Keratinocyte (primary cell): ENCODE data around the gene TEX51. TPM values are rescaled to one million over a fixed set of nuclear protein-coding genes. Genes with fewer than 3 reads are reported as not detected.

Experiments
- DNase-seq: peaks from one replicate; pipeline ENCODE4 v3.0.0-alpha.2; 2011; ENCODE audit warnings: low read depth, missing footprints, low spot score
- FAIRE-seq: peaks from 2 replicates; lab custom pipeline; 2011; peaks lifted over from hg19 to GRCh38; lab: Jason Lieb, UNC
- H2AFZ ChIP-seq: 2 replicates; pipeline ENCODE4 v1.6.0; 2012; ENCODE audit warnings: low read length, control low read depth, inconsistent platforms; ENCODE audit not compliant: control insufficient read depth
- H3K27ac ChIP-seq: 2 replicates; pipeline ENCODE4 v1.5.1; 2011; ENCODE audit warnings: low read length; ENCODE audit not compliant: control insufficient read depth, insufficient read depth
- H3K27me3 ChIP-seq: 3 replicates; pipeline ENCODE4 v1.6.0; 2011; ENCODE audit warnings: low read length; ENCODE audit not compliant: control insufficient read depth, insufficient read depth; ENCODE audit errors: extremely low read depth
- H3K36me3 ChIP-seq, 2 experiments: 2 replicates in 1 of 2; 3 replicates in 1 of 2; pipeline ENCODE4 v1.5.1; 2011; ENCODE audit warnings: low read length in 2 of 2, mild to moderate bottlenecking in 1 of 2; ENCODE audit not compliant: control insufficient read depth in 2 of 2, insufficient read depth in 2 of 2; ENCODE audit errors: extremely low read depth in 1 of 2
- H3K4me1 ChIP-seq: 3 replicates; pipeline ENCODE4 v1.5.1; 2011; ENCODE audit warnings: low read length; ENCODE audit not compliant: control insufficient read depth, insufficient read depth; ENCODE audit errors: extremely low read depth
- H3K4me2 ChIP-seq: 3 replicates; pipeline ENCODE4 v1.6.0; 2011; ENCODE audit warnings: low read depth, low read length; ENCODE audit not compliant: control insufficient read depth, insufficient read depth; ENCODE audit errors: extremely low read depth
- H3K4me3 ChIP-seq, 3 experiments: fragments of 200-600 bp in 1 of 3; sonication (generic) in 1 of 3; 2 replicates in 2 of 3; 3 replicates in 1 of 3; pipeline ENCODE4 v1.5.1; 2011 to 2016; ENCODE audit warnings: low read length in 3 of 3, mild to moderate bottlenecking in 3 of 3, control low read depth in 2 of 3, inconsistent platforms in 1 of 3, low read depth in 1 of 3, mixed read lengths in 1 of 3, mixed run types in 1 of 3, moderate library complexity in 1 of 3; ENCODE audit not compliant: control insufficient read depth in 2 of 3, insufficient read depth in 2 of 3; ENCODE audit errors: extremely low read depth in 1 of 3
- H3K79me2 ChIP-seq: 2 replicates; pipeline ENCODE4 v1.6.0; 2012; ENCODE audit warnings: low read length; ENCODE audit not compliant: control insufficient read depth, insufficient read depth
- H3K9ac ChIP-seq: 3 replicates; pipeline ENCODE4 v1.6.0; 2011; ENCODE audit warnings: low read length; ENCODE audit not compliant: control insufficient read depth, insufficient read depth; ENCODE audit errors: extremely low read depth
- H3K9me1 ChIP-seq: 3 replicates; pipeline ENCODE4 v1.6.0; 2011; ENCODE audit warnings: low read length; ENCODE audit not compliant: control insufficient read depth, insufficient read depth; ENCODE audit errors: extremely low read depth
- H3K9me3 ChIP-seq: 2 replicates; pipeline ENCODE4 v1.5.1; 2012; ENCODE audit warnings: low read depth, low read length; ENCODE audit not compliant: control insufficient read depth
- H4K20me1 ChIP-seq: 3 replicates; pipeline ENCODE4 v1.6.0; 2011; ENCODE audit warnings: low read length; ENCODE audit not compliant: control insufficient read depth, insufficient read depth; ENCODE audit errors: extremely low read depth
- EZH2 ChIP-seq: IDR thresholded peaks from one replicate; pipeline ENCODE4 v1.6.1; 2012; ENCODE audit warnings: inconsistent platforms, mild to moderate bottlenecking, low read length, moderate library complexity
- dilution Hi-C: fragments of 300-500 bp; cut with MboI; formaldehyde crosslinking; loops from one replicate; pipeline ENCODE4 v1.7.0; 2020; ENCODE audit warnings: low sequenced_read_pairs; ENCODE audit not compliant: extremely low pct_ligation_motif_present
- polyA plus RNA-seq, 5 experiments: library from polyadenylated mRNA; depleted of rRNA in 3 of 5; stranded (reverse) in 3 of 5; stranded (forward) in 1 of 5; unstranded in 1 of 5; fragments of >200 nt; gene quantifications; 1 replicate in 1 of 5; 2 replicates in 3 of 5; 3 replicates in 1 of 5; pipeline versions ENCODE4 v1.2.1 to v1.2.3, GENCODE V29; 2011 to 2012; ENCODE audit warnings: missing spikeins in 2 of 5, low read depth in 1 of 5, low replicate concordance in 1 of 5
- TF ChIP-seq, protein P1 (sequence below), 3 experiments: IDR thresholded peaks in 1 of 3; conservative IDR thresholded peaks in 1 of 3; optimal IDR thresholded peaks in 1 of 3; 2 replicates in 2 of 3; 3 replicates in 1 of 3; pipeline versions ENCODE3 to v1.5.1; 2011; ENCODE audit warnings: low read length in 3 of 3, mild to moderate bottlenecking in 3 of 3, moderate library complexity in 2 of 3, control low read depth in 1 of 3, inconsistent platforms in 1 of 3; ENCODE audit not compliant: insufficient read depth in 2 of 3; ENCODE audit errors: extremely low read depth in 1 of 3

Gene TEX51
- polyA plus RNA-seq, 1 donor (not counting 4 experiments of a cell fraction or from before 2014, with no cell fraction given) = not detected

DNA sequence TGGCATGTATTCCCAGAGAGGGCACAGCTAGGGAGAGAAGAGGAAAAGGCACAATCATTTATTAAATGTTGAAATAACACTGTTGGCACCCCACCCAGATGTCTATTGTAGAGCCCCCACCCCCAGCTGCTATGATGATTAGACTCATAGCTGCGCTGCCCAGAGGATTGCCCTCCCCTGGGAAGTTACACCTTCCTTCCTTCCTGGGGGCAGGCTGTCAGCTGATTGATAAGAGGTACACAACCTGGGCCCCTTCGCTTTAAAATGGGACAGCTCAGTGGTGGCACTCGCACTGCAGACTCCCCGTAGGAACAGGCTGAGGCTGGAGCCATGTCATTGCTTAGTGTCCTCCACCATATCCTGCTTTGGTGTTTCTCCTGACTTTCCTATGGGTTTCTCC is 18.1 kb downstream of the TEX51 start:
- no peak for TF ChIP-seq EZH2
- TF ChIP-seq, protein P1, sequence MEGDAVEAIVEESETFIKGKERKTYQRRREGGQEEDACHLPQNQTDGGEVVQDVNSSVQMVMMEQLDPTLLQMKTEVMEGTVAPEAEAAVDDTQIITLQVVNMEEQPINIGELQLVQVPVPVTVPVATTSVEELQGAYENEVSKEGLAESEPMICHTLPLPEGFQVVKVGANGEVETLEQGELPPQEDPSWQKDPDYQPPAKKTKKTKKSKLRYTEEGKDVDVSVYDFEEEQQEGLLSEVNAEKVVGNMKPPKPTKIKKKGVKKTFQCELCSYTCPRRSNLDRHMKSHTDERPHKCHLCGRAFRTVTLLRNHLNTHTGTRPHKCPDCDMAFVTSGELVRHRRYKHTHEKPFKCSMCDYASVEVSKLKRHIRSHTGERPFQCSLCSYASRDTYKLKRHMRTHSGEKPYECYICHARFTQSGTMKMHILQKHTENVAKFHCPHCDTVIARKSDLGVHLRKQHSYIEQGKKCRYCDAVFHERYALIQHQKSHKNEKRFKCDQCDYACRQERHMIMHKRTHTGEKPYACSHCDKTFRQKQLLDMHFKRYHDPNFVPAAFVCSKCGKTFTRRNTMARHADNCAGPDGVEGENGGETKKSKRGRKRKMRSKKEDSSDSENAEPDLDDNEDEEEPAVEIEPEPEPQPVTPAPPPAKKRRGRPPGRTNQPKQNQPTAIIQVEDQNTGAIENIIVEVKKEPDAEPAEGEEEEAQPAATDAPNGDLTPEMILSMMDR (optimal IDR thresholded peaks at IDR 0.05 in 1 of 3, IDR thresholded peaks at IDR 0.05 in 1 of 3, conservative IDR thresholded peaks at IDR 0.05 in 1 of 3; ENCODE audit: extremely low read depth in 1 of 3, insufficient read depth in 2 of 3, low read length in 3 of 3) = no peak
- H3K4me1 ChIP-seq = no peaks in the 10 kb centered on the region

DNA sequence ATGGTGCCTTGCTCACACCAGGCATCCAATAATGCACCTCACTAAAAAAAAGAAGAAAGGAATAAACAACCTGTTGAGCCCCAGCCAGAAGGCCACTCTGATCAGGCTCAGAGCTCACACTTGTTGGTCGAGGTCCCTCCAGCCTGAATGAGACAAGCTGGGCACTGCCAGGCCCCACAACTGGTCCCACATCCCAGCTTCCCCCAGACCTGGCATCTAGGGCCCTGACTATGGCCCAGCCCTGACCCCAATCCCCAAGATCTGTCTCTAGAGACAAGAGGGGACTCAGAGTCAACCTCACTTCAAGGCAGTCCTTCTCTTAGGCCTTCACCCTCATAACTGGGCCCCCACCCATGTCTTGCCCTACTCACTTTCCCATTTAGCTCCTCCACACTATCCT is 22.4 kb downstream of the TEX51 start:
- Histone ChIP-seq H3K9me1 (no peaks in the 10 kb centered on the region), H3K9me3 (no peaks in the 10 kb centered on the region), H3K27ac (no peak overlapping the region), H3K79me2 (no peaks in the 10 kb centered on the region), H3K4me3 (no peak overlapping the region), H3K4me1 (no peaks in the 10 kb centered on the region), H3K36me3 (no peaks in the 10 kb centered on the region), H3K9ac (no peak overlapping the region), H2AFZ (no peak overlapping the region), H3K27me3 (no peaks in the 10 kb centered on the region), H3K4me2 (no peak overlapping the region), H4K20me1 (no peaks in the 10 kb centered on the region)
- DNase-seq = no peak
- TF ChIP-seq, protein P1 (optimal IDR thresholded peaks at IDR 0.05 in 1 of 3, IDR thresholded peaks at IDR 0.05 in 1 of 3, conservative IDR thresholded peaks at IDR 0.05 in 1 of 3; ENCODE audit: extremely low read depth in 1 of 3, insufficient read depth in 2 of 3, low read length in 3 of 3) = no peak
- TF ChIP-seq EZH2 = no peak
- dilution Hi-C loops = no loop called here
- FAIRE-seq = no peak

More for the DNA sequence above, 18.1 kb downstream of the TEX51 start:
- Histone ChIP-seq H3K4me2 (no peak overlapping the region), H3K36me3 (no peaks in the 10 kb centered on the region), H3K27ac (no peak overlapping the region), H3K9me1 (no peaks in the 10 kb centered on the region), H3K4me3 (no peak overlapping the region), H3K27me3 (no peaks in the 10 kb centered on the region), H3K79me2 (no peaks in the 10 kb centered on the region), H4K20me1 (no peaks in the 10 kb centered on the region), H2AFZ (no peak overlapping the region), H3K9me3 (no peaks in the 10 kb centered on the region), H3K9ac (no peak overlapping the region)
- FAIRE-seq (no peak), DNase-seq (no peak)
- dilution Hi-C loops = no loop called here
